ENCODE data around the gene SMAD3.

The SMAD3 gene

GRCh38 chr15:67098768-67099282, 33.4 kb downstream of the SMAD3 start:
- DNase-seq, result no peak

GRCh38 chr15:67100124-67100791, 34.9 kb downstream of the SMAD3 start:
- no peak for DNase-seq

GRCh38 chr15:67100801-67101581, 35.6 kb downstream of the SMAD3 start:
- DNase-seq, result no peak

GRCh38 chr15:67101911-67102598, 36.7 kb downstream of the SMAD3 start:
- DNase-seq, result no peak

- DNase-seq, result no peak
Measured at GRCh38 chr15:67102599-67102929, 37.2 kb downstream of the SMAD3 start.

GRCh38 chr15:67103021-67103420, 37.6 kb downstream of the SMAD3 start:
- DNase-seq, result no peak

GRCh38 chr15:67103432-67103831, 38.0 kb downstream of the SMAD3 start:
- DNase-seq, result no peak

GRCh38 chr15:67103869-67104268, 38.5 kb downstream of the SMAD3 start:
- DNase-seq, result no peak

GRCh38 chr15:67104510-67104909, 39.1 kb downstream of the SMAD3 start:
- no peak for DNase-seq

GRCh38 chr15:67105065-67105951, 39.9 kb downstream of the SMAD3 start:
- no peak for DNase-seq

GRCh38 chr15:67105991-67106763, 40.8 kb downstream of the SMAD3 start:
- no peak for DNase-seq

GRCh38 chr15:67106764-67107013, 41.3 kb downstream of the SMAD3 start:
- no peak for DNase-seq

- no peak for DNase-seq
Measured at GRCh38 chr15:67107014-67107812, 41.8 kb downstream of the SMAD3 start.

- no peak for DNase-seq
Measured at GRCh38 chr15:67108122-67108961, 42.9 kb downstream of the SMAD3 start.

- DNase-seq, result no peak
Measured at GRCh38 chr15:67109141-67110034, 44.0 kb downstream of the SMAD3 start.

GRCh38 chr15:67110361-67110781, 45.0 kb downstream of the SMAD3 start:
- DNase-seq, result no peak

GRCh38 chr15:67110958-67111864, 45.8 kb downstream of the SMAD3 start:
- DNase-seq, result no peak

- no peak for DNase-seq
Measured at GRCh38 chr15:67114046-67114445, 48.6 kb downstream of the SMAD3 start.

Data from DMS153 (cell line).